Panc1 (cell line): ENCODE results near the gene UFSP1. TPM values are rescaled to one million over a fixed set of nuclear protein-coding genes. Genes with fewer than 3 reads are reported as not detected.

Experiments used
- ATAC-seq: fragments of 200-7000 bp; cut with Tn5 transposase; 2 replicates; pipeline ENCODE4 v1.9.1; 2020; ENCODE audit warnings: mild to moderate bottlenecking, moderate library complexity
- BruUV-seq: library from RNA; stranded (reverse); fragments of 400-500 nt; replicated peaks from 2 replicates; lab custom pipeline; 2021; lab: Mats Ljungman, UMichigan
- CTCF ChIA-PET: fragments of 300-600 bp; sonication (Branson Sonifier 250); formaldehyde crosslinking; loops from one replicate; lab custom pipeline; 2022; ENCODE audit warnings: antibody characterized with exemption; lab: Charles Lee
- POLR2A ChIA-PET: fragments of 300-600 bp; sonication (Branson Sonifier 250); formaldehyde crosslinking; loops from one replicate; lab custom pipeline; 2022; ENCODE audit warnings: antibody characterized with exemption; lab: Charles Lee
- DNase-seq: peaks from one replicate; pipeline ENCODE4 v3.0.0-alpha.2; 2010; ENCODE audit warnings: low read depth, low spot score
- H3K27ac ChIP-seq: 2 replicates; pipeline ENCODE4 v1.5.1; 2011; ENCODE audit warnings: mild to moderate bottlenecking, low read length, inconsistent platforms
- H3K27me3 ChIP-seq: fragments of 200-500 bp; sonication (Bioruptor generic); 2 replicates; pipeline ENCODE4 v1.6.0; 2014; ENCODE audit warnings: low read length, inconsistent platforms; ENCODE audit not compliant: control insufficient read depth, insufficient read depth
- H3K36me3 ChIP-seq: fragments of 200-500 bp; sonication (Bioruptor generic); 2 replicates; pipeline ENCODE4 v1.5.1; 2014; ENCODE audit warnings: inconsistent platforms, mild to moderate bottlenecking, low read length, moderate library complexity; ENCODE audit not compliant: control insufficient read depth, insufficient read depth
- H3K4me1 ChIP-seq: 2 replicates; pipeline ENCODE4 v1.5.1; 2011; ENCODE audit warnings: inconsistent platforms, mild to moderate bottlenecking, low read length, moderate library complexity; ENCODE audit not compliant: control insufficient read depth, insufficient read depth
- H3K4me3 ChIP-seq, 2 experiments: 2 replicates each; pipeline ENCODE4 v1.5.1; 2011 to 2012; ENCODE audit warnings: low read depth in 2 of 2, low read length in 2 of 2, mild to moderate bottlenecking in 2 of 2, inconsistent platforms in 1 of 2, moderate library complexity in 1 of 2
- H3K9me3 ChIP-seq: fragments of 200-500 bp; sonication (Bioruptor generic); 2 replicates; pipeline ENCODE4 v1.5.1; 2014; ENCODE audit warnings: low read depth, mild to moderate bottlenecking, inconsistent platforms, low read length, moderate library complexity; ENCODE audit not compliant: control insufficient read depth, insufficient read depth
- POLR2AphosphoS5 ChIP-seq: IDR thresholded peaks from 2 replicates; pipeline ENCODE4 v1.6.1; 2012; ENCODE audit warnings: mild to moderate bottlenecking, low read depth, low read length, moderate library complexity
- SIN3A ChIP-seq: IDR thresholded peaks from 2 replicates; pipeline ENCODE4 v1.6.1; 2012; ENCODE audit warnings: low read depth, mild to moderate bottlenecking, low read length, moderate library complexity, borderline replicate concordance; ENCODE audit not compliant: insufficient read depth
- TCF7L2 ChIP-seq: IDR thresholded peaks from 2 replicates; pipeline ENCODE4 v1.6.1; 2011; ENCODE audit warnings: mild to moderate bottlenecking, low read depth, low read length, inconsistent platforms
- in situ Hi-C: cut with HindIII; loops from 2 replicates; pipeline ENCODE4 v1.10.0; 2016; ENCODE audit warnings: low sequenced_read_pairs, low pct_unique_long_range_greater_than_20kb
- intact Hi-C: fragments of 100-400 bp; cut with micrococcal nuclease; formaldehyde crosslinking; loops from one replicate; pipeline ENCODE4 v1.10.0; 2022; ENCODE audit not compliant: unreplicated experiment
- total RNA-seq: library from RNA; stranded (reverse); gene quantifications from one replicate; pipeline ENCODE4 v1.2.1, GENCODE V29; 2021; ENCODE audit not compliant: unreplicated experiment
- TF ChIP-seq, protein P1 (sequence below), 2 experiments: IDR thresholded peaks; 2 replicates each; pipeline ENCODE4 v1.6.1; 2011 to 2012; ENCODE audit warnings: low read depth in 2 of 2, control low read depth in 1 of 2, low read length in 1 of 2, mild to moderate bottlenecking in 1 of 2, moderate library complexity in 1 of 2; ENCODE audit not compliant: insufficient read depth in 1 of 2
- TF ChIP-seq, protein P2 (sequence below): fragments of 450-650 bp; IDR thresholded peaks from 2 replicates; pipeline ENCODE4 v1.5.1; 2017; ENCODE audit warnings: mild to moderate bottlenecking

Gene UFSP1
- total RNA-seq, 1 experiment from 2014 or later = 3.3 TPM

DNA sequence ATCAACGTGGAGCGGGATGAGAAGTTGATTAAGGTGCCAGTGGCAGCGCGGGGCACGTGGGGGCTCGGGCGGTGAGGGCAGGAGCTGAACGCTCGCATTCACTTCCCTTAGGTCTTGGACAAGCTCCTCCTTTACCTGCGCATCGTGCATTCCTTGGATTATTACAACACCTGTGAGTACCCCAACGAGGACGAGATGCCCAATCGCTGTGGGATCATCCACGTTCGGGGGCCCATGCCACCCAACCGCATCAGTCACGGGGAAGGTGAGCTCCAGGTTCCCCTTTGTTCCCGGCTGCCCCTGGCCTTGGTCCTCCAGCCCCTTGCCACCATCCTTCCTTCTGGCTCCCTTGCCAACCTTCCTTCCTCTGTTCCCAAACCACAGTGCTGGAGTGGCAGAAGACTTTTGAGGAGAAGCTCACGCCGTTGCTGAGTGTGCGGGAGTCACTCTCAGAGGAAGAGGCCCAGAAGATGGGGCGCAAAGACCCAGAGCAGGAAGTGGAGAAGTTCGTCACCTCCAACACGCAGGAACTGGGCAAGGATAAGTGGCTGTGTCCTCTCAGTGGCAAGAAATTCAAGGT, 2.5 kb downstream of the UFSP1 start:
- DNase-seq = no peak
- Histone ChIP-seq H3K4me1 (peaks cover 31% of the 10 kb centered on the region), H3K9me3 (no peaks in the 10 kb centered on the region), H3K36me3 (peaks cover 19% of the 10 kb centered on the region), H3K4me3 (no peak overlapping the region), H3K27ac (peak overlapping the region; percentile 89), H3K27me3 (no peaks in the 10 kb centered on the region)
- no peak for ATAC-seq
- no TSS peak for BruUV-seq
- POLR2A ChIA-PET = interaction anchor here (1.1 kb wide), 1 partner anchor 12 kb away, joined by 4 read pairs; the partner anchor contains the start of gene SRRT
- TF ChIP-seq POLR2AphosphoS5 (no peak), TCF7L2 (no peak)
- TF ChIP-seq, protein P1, sequence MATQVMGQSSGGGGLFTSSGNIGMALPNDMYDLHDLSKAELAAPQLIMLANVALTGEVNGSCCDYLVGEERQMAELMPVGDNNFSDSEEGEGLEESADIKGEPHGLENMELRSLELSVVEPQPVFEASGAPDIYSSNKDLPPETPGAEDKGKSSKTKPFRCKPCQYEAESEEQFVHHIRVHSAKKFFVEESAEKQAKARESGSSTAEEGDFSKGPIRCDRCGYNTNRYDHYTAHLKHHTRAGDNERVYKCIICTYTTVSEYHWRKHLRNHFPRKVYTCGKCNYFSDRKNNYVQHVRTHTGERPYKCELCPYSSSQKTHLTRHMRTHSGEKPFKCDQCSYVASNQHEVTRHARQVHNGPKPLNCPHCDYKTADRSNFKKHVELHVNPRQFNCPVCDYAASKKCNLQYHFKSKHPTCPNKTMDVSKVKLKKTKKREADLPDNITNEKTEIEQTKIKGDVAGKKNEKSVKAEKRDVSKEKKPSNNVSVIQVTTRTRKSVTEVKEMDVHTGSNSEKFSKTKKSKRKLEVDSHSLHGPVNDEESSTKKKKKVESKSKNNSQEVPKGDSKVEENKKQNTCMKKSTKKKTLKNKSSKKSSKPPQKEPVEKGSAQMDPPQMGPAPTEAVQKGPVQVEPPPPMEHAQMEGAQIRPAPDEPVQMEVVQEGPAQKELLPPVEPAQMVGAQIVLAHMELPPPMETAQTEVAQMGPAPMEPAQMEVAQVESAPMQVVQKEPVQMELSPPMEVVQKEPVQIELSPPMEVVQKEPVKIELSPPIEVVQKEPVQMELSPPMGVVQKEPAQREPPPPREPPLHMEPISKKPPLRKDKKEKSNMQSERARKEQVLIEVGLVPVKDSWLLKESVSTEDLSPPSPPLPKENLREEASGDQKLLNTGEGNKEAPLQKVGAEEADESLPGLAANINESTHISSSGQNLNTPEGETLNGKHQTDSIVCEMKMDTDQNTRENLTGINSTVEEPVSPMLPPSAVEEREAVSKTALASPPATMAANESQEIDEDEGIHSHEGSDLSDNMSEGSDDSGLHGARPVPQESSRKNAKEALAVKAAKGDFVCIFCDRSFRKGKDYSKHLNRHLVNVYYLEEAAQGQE (IDR thresholded peaks at IDR 0.05; ENCODE audit: insufficient read depth in 1 of 2, low read depth in 2 of 2, low read length in 1 of 2) = no peak
- in situ Hi-C loops = no loop called here
- intact Hi-C loops = no loop called here
- CTCF ChIA-PET = no interaction called here

GRCh38 chr7:100886142-100886935, 3.2 kb downstream of the UFSP1 start:
- intact Hi-C loops (no loop called here), in situ Hi-C loops (no loop called here)
- POLR2A ChIA-PET = interaction anchor here (1.1 kb wide), 1 partner anchor 11 kb away, joined by 4 read pairs; the partner anchor contains the start of gene SRRT
- ATAC-seq (no peak), DNase-seq (no peak)
- peaks cover 19% of the 10 kb centered on the region for H3K36me3 ChIP-seq
- no peak overlapping the region for H3K27ac ChIP-seq
- H3K9me3 ChIP-seq = no peaks in the 10 kb centered on the region
- TF ChIP-seq, protein P1 (IDR thresholded peaks at IDR 0.05; ENCODE audit: insufficient read depth in 1 of 2, low read depth in 2 of 2, low read length in 1 of 2) = no peak
- no peak for TF ChIP-seq POLR2AphosphoS5
- TF ChIP-seq, protein P2, sequence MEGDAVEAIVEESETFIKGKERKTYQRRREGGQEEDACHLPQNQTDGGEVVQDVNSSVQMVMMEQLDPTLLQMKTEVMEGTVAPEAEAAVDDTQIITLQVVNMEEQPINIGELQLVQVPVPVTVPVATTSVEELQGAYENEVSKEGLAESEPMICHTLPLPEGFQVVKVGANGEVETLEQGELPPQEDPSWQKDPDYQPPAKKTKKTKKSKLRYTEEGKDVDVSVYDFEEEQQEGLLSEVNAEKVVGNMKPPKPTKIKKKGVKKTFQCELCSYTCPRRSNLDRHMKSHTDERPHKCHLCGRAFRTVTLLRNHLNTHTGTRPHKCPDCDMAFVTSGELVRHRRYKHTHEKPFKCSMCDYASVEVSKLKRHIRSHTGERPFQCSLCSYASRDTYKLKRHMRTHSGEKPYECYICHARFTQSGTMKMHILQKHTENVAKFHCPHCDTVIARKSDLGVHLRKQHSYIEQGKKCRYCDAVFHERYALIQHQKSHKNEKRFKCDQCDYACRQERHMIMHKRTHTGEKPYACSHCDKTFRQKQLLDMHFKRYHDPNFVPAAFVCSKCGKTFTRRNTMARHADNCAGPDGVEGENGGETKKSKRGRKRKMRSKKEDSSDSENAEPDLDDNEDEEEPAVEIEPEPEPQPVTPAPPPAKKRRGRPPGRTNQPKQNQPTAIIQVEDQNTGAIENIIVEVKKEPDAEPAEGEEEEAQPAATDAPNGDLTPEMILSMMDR = no peak
- TF ChIP-seq SIN3A = no peak
- TF ChIP-seq TCF7L2 = no peak
- H3K4me3 ChIP-seq = no peak overlapping the region
- no TSS peak for BruUV-seq
- CTCF ChIA-PET = no interaction called here
- H3K27me3 ChIP-seq = no peaks in the 10 kb centered on the region
- H3K4me1 ChIP-seq = peaks cover 26% of the 10 kb centered on the region
